C4-2B (cell line): ENCODE data around the gene DUSP1.

Source experiments
- CTCF ChIP-seq: fragments of 450-650 bp; conservative IDR thresholded peaks from 2 replicates; pipeline ENCODE4 v1.5.1; 2017; ENCODE audit warnings: mild to moderate bottlenecking
- ZFX ChIP-seq: fragments of 450-650 bp; IDR thresholded peaks from 2 replicates; pipeline ENCODE4 v1.6.1; 2017

- TF ChIP-seq CTCF, result no peak
- no peak for TF ChIP-seq ZFX
Measured at GRCh38 chr5:172753101-172753500, 17.9 kb downstream of the DUSP1 start.
